ENCODE results near the gene TBL1X. TPM values are rescaled to one million over a fixed set of nuclear protein-coding genes. Genes with fewer than 3 reads are reported as not detected.

The TBL1X gene
- total and polyA plus RNA-seq, 2 of the 4 experiments (the other 2 are of a cell fraction): 16.2 to 20.8 TPM

DNA sequence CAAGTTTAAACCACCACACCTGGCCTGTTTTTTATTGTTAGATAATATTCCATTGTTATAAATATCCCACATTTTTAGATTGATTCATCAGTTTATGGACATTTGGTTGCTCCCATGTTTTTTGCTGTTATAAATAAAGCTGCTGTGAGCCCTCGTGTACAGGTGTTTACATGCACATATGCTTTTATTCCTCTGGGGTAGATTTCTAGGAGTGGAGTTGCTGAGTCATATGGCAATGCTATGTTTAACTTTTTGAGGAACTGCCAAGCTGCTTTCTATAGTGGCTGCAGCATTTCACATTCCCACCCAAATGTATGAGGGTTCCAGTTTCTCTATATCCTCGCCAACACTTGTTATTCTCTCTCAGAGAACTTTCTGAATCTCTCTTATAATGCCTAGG is 90.5 kb downstream of the TBL1X start:
- no peak overlapping the region for H3K56ac ChIP-seq (ENCODE audit: extremely low read depth, insufficient read depth, low read length)
- in situ Hi-C loops (cut with MboI; ENCODE audit: low sequenced_read_pairs) (no loop called here), intact Hi-C loops (cut with micrococcal nuclease) (no loop called here), dilution Hi-C loops (cut with HindIII; ENCODE audit: low sequenced_read_pairs, unreplicated experiment) (no loop called here)
- ChIA-PET POLR2A (ENCODE audit: unreplicated experiment) (no interaction called here), CTCF (no interaction called here)
- no peak overlapping the region for H2AK9ac ChIP-seq (replicated peaks; ENCODE audit: low read depth, low read length, poor library complexity)
- peaks cover 3 to 59% of the 10 kb centered on the region in 2 experiments; a peak in 3 of 4 replicates for H3K79me1 ChIP-seq (ENCODE audit: low read depth in 1 of 2, low read length in 2 of 2)
- no peak overlapping the region for H2AK5ac ChIP-seq (ENCODE audit: low read depth, low read length)
- H3K4me2 ChIP-seq (ENCODE audit: low read depth, low read length): no peak overlapping the region
- no peak overlapping the region for H4K8ac ChIP-seq (ENCODE audit: low read depth in 2 of 2, low read length in 2 of 2)
- TF ChIP-seq SMC3 (IDR thresholded peaks at IDR 0.05; ENCODE audit: low read depth, low read length): no peak
- no peak for TF ChIP-seq CHD1 (IDR thresholded peaks at IDR 0.05; ENCODE audit: low read depth, low read length)
- TF ChIP-seq RAD21 (IDR thresholded peaks at IDR 0.05; ENCODE audit: low read length): no peak
- TF ChIP-seq, protein P1, sequence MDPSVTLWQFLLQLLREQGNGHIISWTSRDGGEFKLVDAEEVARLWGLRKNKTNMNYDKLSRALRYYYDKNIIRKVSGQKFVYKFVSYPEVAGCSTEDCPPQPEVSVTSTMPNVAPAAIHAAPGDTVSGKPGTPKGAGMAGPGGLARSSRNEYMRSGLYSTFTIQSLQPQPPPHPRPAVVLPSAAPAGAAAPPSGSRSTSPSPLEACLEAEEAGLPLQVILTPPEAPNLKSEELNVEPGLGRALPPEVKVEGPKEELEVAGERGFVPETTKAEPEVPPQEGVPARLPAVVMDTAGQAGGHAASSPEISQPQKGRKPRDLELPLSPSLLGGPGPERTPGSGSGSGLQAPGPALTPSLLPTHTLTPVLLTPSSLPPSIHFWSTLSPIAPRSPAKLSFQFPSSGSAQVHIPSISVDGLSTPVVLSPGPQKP (IDR thresholded peaks at IDR 0.05; ENCODE audit: borderline replicate concordance, low read depth, low read length): no peak
- TF ChIP-seq MAFK (IDR thresholded peaks at IDR 0.05; ENCODE audit: low read depth, low read length): no peak
- no peak for TF ChIP-seq CTCF (conservative IDR thresholded peaks at IDR 0.05; ENCODE audit: low read depth, low read length)
- no peaks in the 10 kb centered on the region for H3K36me3 ChIP-seq (ENCODE audit: control insufficient read depth, insufficient read depth, low read length)
- H4K5ac ChIP-seq (ENCODE audit: low read depth, low read length): no peak overlapping the region
- H4K91ac ChIP-seq (ENCODE audit: insufficient read depth, low read depth, low read length): no peak overlapping the region
- no peak overlapping the region for H2BK5ac ChIP-seq (ENCODE audit: low read depth, low read length, poor library complexity, severe bottlenecking)
- ATAC-seq (ENCODE audit: low read depth) (no peak), DNase-seq (peak; percentile 36)
- H2BK20ac ChIP-seq (ENCODE audit: low read depth, low read length): no peak overlapping the region
- WGBS, 2 experiments (ENCODE audit: extremely low coverage in 2 of 2, insufficient read length in 1 of 2): no CpG with 5 or more reads among the region's 2 CpGs
- no peak overlapping the region for H3K14ac ChIP-seq (replicated peaks; ENCODE audit: low read depth, low read length)
- BruUV-seq (replicated peaks): no TSS peak
- peaks cover 2% of the 10 kb centered on the region; the same call in 1 of the 2 replicates for H3K9me3 ChIP-seq (ENCODE audit: control insufficient read depth, insufficient read depth, low read length)
- no peak overlapping the region for H2AFZ ChIP-seq (replicated peaks; ENCODE audit: low read length, poor library complexity)
- no peak overlapping the region for H3K9ac ChIP-seq (ENCODE audit: low read depth, low read length)
- H3K4me3 ChIP-seq (ENCODE audit: insufficient read depth, low read depth, low read length): no peak overlapping the region
- H3K23ac ChIP-seq (ENCODE audit: low read depth, low read length): no peak overlapping the region
- no peak overlapping the region for H3K27ac ChIP-seq (ENCODE audit: insufficient read depth, low read length)
- no peak overlapping the region for H2BK120ac ChIP-seq (ENCODE audit: low read depth, low read length)
- no peaks in the 10 kb centered on the region for H3K27me3 ChIP-seq (ENCODE audit: control insufficient read depth, insufficient read depth, low read length)
- H3K9me1 ChIP-seq (ENCODE audit: insufficient read depth, low read length): 0 out of 2 replicates have a peak, but pooled peaks cover 3% of the 10 kb centered on the region
- no peak overlapping the region for H3K4ac ChIP-seq (ENCODE audit: low read depth, low read length)
- peaks cover 3% of the 10 kb centered on the region; the same call in 1 of the 2 replicates for H3K4me1 ChIP-seq (ENCODE audit: control insufficient read depth, insufficient read depth, low read length)
- peaks cover 30% of the 10 kb centered on the region for H4K20me1 ChIP-seq (ENCODE audit: insufficient read depth, low read length)
- no peak overlapping the region for H2BK15ac ChIP-seq (ENCODE audit: low read depth, low read length)
- no peak overlapping the region for H3K18ac ChIP-seq (ENCODE audit: low read depth, low read length)

Measured in IMR-90 (cell line).